Hepatocyte (in vitro differentiated cells): ENCODE results near the gene OR2A5.

Experiments
- EZH2 ChIP-seq: fragments of 200-600 bp; sonication (generic); IDR thresholded peaks from 2 replicates; pipeline ENCODE4 v1.6.1; 2016; ENCODE audit warnings: antibody characterized with exemption, mild to moderate bottlenecking, borderline replicate concordance
- TF ChIP-seq, protein P1 (sequence below): fragments of 200-600 bp; sonication (generic); IDR thresholded peaks from 2 replicates; pipeline ENCODE4 v1.5.1; 2016; ENCODE audit warnings: antibody characterized with exemption, mild to moderate bottlenecking; ENCODE audit not compliant: poor library complexity

DNA sequence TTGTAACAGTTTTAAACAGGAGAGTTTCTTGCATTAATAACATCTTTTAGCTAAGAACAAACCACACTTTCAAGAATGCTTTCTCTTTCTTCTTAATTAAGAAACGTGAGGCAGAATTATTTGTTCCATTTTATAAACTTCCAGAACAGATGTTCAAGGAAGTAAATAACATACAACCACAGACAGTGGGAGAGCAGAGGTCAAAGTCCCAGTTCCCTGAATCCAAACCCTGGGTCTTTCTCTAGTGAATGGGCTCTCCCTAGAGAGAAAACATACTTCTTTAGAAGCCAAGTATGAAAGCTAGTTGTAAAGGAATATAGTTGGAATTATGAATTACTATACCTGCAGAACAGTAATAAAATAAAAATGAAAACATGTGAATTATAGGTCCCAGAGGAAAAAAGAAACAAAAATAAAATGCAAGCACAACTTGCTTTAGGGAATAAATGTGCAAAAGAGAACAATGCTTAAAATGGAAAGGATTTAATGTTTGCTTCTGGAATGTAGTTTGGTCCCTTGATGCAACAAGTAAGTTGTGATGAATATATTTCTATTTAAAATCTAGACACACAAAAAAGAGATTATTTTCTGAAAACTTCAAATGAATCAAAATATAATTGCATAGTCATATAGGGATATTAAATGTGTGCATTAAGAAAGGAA is 42.6 kb upstream of the OR2A5 start:
- TF ChIP-seq EZH2: no peak
- TF ChIP-seq, protein P1, sequence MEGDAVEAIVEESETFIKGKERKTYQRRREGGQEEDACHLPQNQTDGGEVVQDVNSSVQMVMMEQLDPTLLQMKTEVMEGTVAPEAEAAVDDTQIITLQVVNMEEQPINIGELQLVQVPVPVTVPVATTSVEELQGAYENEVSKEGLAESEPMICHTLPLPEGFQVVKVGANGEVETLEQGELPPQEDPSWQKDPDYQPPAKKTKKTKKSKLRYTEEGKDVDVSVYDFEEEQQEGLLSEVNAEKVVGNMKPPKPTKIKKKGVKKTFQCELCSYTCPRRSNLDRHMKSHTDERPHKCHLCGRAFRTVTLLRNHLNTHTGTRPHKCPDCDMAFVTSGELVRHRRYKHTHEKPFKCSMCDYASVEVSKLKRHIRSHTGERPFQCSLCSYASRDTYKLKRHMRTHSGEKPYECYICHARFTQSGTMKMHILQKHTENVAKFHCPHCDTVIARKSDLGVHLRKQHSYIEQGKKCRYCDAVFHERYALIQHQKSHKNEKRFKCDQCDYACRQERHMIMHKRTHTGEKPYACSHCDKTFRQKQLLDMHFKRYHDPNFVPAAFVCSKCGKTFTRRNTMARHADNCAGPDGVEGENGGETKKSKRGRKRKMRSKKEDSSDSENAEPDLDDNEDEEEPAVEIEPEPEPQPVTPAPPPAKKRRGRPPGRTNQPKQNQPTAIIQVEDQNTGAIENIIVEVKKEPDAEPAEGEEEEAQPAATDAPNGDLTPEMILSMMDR: no peak
